Cardiac septum (tissue), 1 donor: Measurements from ENCODE around the gene TOR1B. TPM values are rescaled to one million over a fixed set of nuclear protein-coding genes. Genes with fewer than 3 reads are reported as not detected.
"Not testable (repeated sequence)": the region's sequence is repeated elsewhere in the genome, so short reads cannot be mapped to it uniquely, and the experiment has no call there.

ENCODE experiments used
- DNase-seq: peaks from one replicate; pipeline ENCODE4 v3.0.0-alpha.2; 2020; ENCODE audit warnings: low spot score
- intact Hi-C: fragments of 100-400 bp; cut with DNase I; formaldehyde crosslinking; loops from one replicate; pipeline ENCODE4 v1.14.0; 2022
- long read RNA-seq: library from polyadenylated mRNA; unstranded; transcript quantifications from one replicate; pipeline ENCODE4 v2.0.0, GENCODE V29; 2021
- total RNA-seq: library from RNA; stranded (reverse); fragmentation: NEBNext Ultra II Directional; extraction: Animal tissue kit (Norgen Biotek cat#: 25700); gene quantifications from one replicate; pipeline ENCODE4 v1.2.1, GENCODE V29; 2021
- donor health status: DM: no; HTN: no; CAD: no.

The TOR1B gene
- 10.1 TPM for total RNA-seq
- long read RNA-seq, partial matches to known transcripts = 5 of 13 reads
- long read RNA-seq, other reads (novel, unspliced or antisense) = 3 of 13 reads

GRCh38 chr9:129802833-129803675, at the start of gene TOR1B:
TOR1B (plus strand) TSS chr9:129803184; CDS start chr9:129803213, 29 bp downstream.
- peak; percentile 98 for DNase-seq
- intact Hi-C loops = no loop called here

- no peak for DNase-seq
- intact Hi-C loops = no loop called here
Measured at GRCh38 chr9:129755151-129755550, 47.8 kb upstream of the TOR1B start.

- DNase-seq = no peak
- intact Hi-C loops = no loop called here
Measured at GRCh38 chr9:129756191-129756590, 46.8 kb upstream of the TOR1B start.

GRCh38 chr9:129757045-129757444, 45.9 kb upstream of the TOR1B start:
- intact Hi-C loops = no loop called here
- DNase-seq = no peak

- intact Hi-C loops = no loop called here
- DNase-seq = no peak
Measured at GRCh38 chr9:129759319-129759718, 43.7 kb upstream of the TOR1B start.

GRCh38 chr9:129759804-129760502, 43.0 kb upstream of the TOR1B start:
- no peak for DNase-seq
- intact Hi-C loops = no loop called here

- intact Hi-C loops = not testable (repeated sequence)
Measured at GRCh38 chr9:129760784-129761183, 42.2 kb upstream of the TOR1B start.

GRCh38 chr9:129761293-129761900, 41.6 kb upstream of the TOR1B start:
- DNase-seq = no peak
- intact Hi-C loops = no loop called here

More at GRCh38 chr9:129760784-129761183, 42.2 kb upstream of the TOR1B start:
- DNase-seq = not testable (repeated sequence)

GRCh38 chr9:129761901-129762369, 41.0 kb upstream of the TOR1B start:
- no peak for DNase-seq
- intact Hi-C loops = loop anchor here (2.0 kb wide), 1 partner anchor 15 kb away; no protein-coding TSS in a partner anchor

GRCh38 chr9:129762370-129762984, 40.5 kb upstream of the TOR1B start:
- DNase-seq = not testable (repeated sequence)
- intact Hi-C loops = loop anchor here (2.0 kb wide), 1 partner anchor 14 kb away; no protein-coding TSS in a partner anchor

- no peak for DNase-seq
- intact Hi-C loops = loop anchor here (2.0 kb wide), 1 partner anchor 14 kb away; no protein-coding TSS in a partner anchor
Measured at GRCh38 chr9:129762985-129763926, 39.7 kb upstream of the TOR1B start.

- DNase-seq = no peak
- intact Hi-C loops = no loop called here
Measured at GRCh38 chr9:129765764-129766317, 37.1 kb upstream of the TOR1B start.

GRCh38 chr9:129768486-129768885, 34.5 kb upstream of the TOR1B start:
- intact Hi-C loops = no loop called here
- no peak for DNase-seq

GRCh38 chr9:129769669-129770068, 33.3 kb upstream of the TOR1B start:
- no peak for DNase-seq
- intact Hi-C loops = no loop called here

- intact Hi-C loops = no loop called here
- DNase-seq = no peak
Measured at GRCh38 chr9:129770741-129771140, 32.2 kb upstream of the TOR1B start.

GRCh38 chr9:129773262-129774048, 29.5 kb upstream of the TOR1B start:
- no peak for DNase-seq
- intact Hi-C loops = no loop called here

GRCh38 chr9:129774791-129775447, 28.1 kb upstream of the TOR1B start:
- intact Hi-C loops = no loop called here

More at GRCh38 chr9:129774791-129775447, 28.1 kb upstream of the TOR1B start:
- DNase-seq = no peak
